ACC112 (cell line): ENCODE results near the gene METTL21C.

Source experiments
- H2AFZ ChIP-seq: fragments of 200-600 bp; sonication (generic); one replicate; pipeline ENCODE4 v1.6.0; 2017; ENCODE audit warnings: antibody characterized with exemption, low read length; ENCODE audit not compliant: unreplicated experiment
- H3K27ac ChIP-seq: fragments of 200-600 bp; sonication (generic); 2 replicates; pipeline ENCODE4 v1.5.1; 2014; ENCODE audit warnings: low read depth, mild to moderate bottlenecking, antibody characterized with exemption, low read length, moderate library complexity
- H3K27me3 ChIP-seq: fragments of 200-600 bp; sonication (generic); 2 replicates; pipeline ENCODE4 v1.6.1; 2014; ENCODE audit warnings: mild to moderate bottlenecking, antibody characterized with exemption, low read length, moderate library complexity, mixed read lengths; ENCODE audit not compliant: insufficient read depth
- H3K36me3 ChIP-seq: fragments of 200-600 bp; sonication (generic); 2 replicates; pipeline ENCODE4 v1.6.1; 2016; ENCODE audit warnings: mild to moderate bottlenecking, antibody characterized with exemption, low read length, moderate library complexity, mixed read lengths; ENCODE audit not compliant: insufficient read depth
- H3K4me1 ChIP-seq: fragments of 200-600 bp; sonication (generic); one replicate; pipeline ENCODE4 v1.6.1; 2016; ENCODE audit warnings: low read length, mixed read lengths; ENCODE audit not compliant: insufficient read depth, unreplicated experiment, control insufficient read depth
- H3K4me3 ChIP-seq: fragments of 200-600 bp; sonication (generic); 2 replicates; pipeline ENCODE4 v1.5.1; 2014; ENCODE audit warnings: mild to moderate bottlenecking, low read depth, low read length
- H3K79me2 ChIP-seq: fragments of 200-600 bp; sonication (generic); one replicate; pipeline ENCODE4 v1.6.0; 2016; ENCODE audit warnings: low read length; ENCODE audit not compliant: control insufficient read depth, unreplicated experiment, insufficient read depth

Gene METTL21C

DNA sequence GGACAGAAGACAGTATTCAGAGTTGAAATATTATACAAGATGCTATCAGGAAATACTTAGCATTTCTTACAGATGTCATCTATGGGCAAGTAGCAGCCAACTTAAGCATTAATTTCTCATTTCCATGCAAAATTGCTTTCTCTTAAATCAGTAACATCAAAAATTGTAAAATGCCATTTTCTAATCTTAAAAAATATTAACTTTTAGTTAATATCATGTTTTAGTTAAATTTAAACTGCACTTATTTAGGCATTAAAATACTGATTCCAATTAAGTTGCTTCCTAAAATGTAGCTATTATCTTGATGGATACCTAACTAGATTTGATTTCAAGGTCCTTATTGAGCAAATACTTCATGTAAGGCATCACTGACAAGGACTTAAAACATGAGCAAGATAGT lies 27.8 kb downstream of the METTL21C start:
- Histone ChIP-seq H3K27ac (no peak overlapping the region), H3K4me1 (no peaks in the 10 kb centered on the region), H3K36me3 (peaks cover 62% of the 10 kb centered on the region), H2AFZ (no peak overlapping the region), H3K27me3 (no peaks in the 10 kb centered on the region), H3K79me2 (no peaks in the 10 kb centered on the region), H3K4me3 (no peak overlapping the region)

DNA sequence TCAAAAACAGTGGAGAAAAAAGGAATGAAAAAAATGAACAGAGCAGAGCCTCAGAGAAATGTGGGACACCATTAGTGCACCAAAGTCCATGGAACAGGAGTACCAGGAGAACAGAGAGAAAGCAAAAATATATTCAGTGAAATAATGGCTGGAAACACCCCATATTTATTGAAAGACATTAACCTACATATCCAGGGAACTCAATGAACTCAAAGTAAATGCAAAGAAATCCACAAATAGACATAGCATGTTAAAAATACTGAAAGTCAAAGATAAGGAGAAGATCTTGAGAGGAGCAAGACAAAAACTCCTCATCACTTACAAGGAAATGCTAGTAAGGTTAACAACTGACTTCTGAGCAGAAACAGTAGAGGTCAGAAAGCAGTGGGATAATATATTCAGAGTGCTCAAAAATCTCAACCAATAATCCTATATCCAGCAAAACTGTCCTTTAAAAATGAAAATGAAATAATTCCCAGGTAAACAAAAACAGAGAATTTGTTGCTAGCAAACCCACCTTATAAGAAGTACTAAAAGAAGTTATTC lies 35.6 kb downstream of the METTL21C start:
- H3K4me1 ChIP-seq = no peaks in the 10 kb centered on the region
- H3K79me2 ChIP-seq = no peaks in the 10 kb centered on the region
- no peak overlapping the region for H2AFZ ChIP-seq
- no peak overlapping the region for H3K4me3 ChIP-seq
- H3K27me3 ChIP-seq = no peaks in the 10 kb centered on the region
- no peak overlapping the region for H3K27ac ChIP-seq
- peaks cover 32% of the 10 kb centered on the region for H3K36me3 ChIP-seq

DNA sequence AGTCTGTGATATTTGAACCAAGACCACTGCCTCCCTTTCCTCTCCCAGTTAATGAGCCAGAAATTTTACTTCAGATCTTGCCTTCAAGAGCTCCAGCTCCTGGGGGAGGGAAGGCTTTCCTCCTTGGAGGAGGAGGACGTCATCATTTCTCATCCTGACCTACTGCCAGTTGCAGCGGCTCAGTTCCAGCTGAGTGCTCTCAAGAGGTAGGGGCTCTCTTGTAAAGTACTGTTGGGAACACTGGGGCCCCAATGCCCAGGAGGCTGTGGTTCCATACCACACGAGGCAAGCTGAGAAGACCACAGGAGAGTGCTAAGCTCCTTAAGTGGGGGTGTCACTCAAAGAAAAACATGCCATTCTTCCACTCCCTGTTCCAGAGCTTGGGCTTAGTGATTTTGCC lies 36.2 kb downstream of the METTL21C start:
- Histone ChIP-seq H3K27me3 (no peaks in the 10 kb centered on the region), H3K4me1 (no peaks in the 10 kb centered on the region), H3K36me3 (peaks cover 31% of the 10 kb centered on the region), H3K4me3 (no peak overlapping the region), H2AFZ (no peak overlapping the region), H3K27ac (no peak overlapping the region), H3K79me2 (no peaks in the 10 kb centered on the region)

DNA sequence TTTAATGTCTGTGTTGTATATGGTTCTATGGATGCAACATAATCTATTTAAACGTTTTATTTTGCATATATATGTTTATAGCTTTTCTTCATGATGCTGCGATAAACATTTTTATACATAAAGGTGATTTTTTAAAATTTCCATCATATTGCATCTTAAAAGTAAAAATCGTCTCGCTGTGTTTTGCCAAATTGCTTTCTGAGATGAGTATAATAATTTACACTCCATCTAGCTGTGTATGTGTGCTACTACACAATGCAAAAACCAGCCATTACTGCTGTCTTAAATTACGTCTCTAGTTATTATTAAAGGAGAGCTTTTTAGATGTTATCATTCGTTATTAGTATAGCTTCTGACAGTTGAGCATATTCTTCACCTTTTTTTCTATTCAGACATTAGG lies 37.2 kb downstream of the METTL21C start:
- Histone ChIP-seq H3K4me1 (no peaks in the 10 kb centered on the region), H3K27ac (no peak overlapping the region), H3K4me3 (no peak overlapping the region), H2AFZ (no peak overlapping the region), H3K27me3 (no peaks in the 10 kb centered on the region), H3K79me2 (no peaks in the 10 kb centered on the region), H3K36me3 (peaks cover 31% of the 10 kb centered on the region)

DNA sequence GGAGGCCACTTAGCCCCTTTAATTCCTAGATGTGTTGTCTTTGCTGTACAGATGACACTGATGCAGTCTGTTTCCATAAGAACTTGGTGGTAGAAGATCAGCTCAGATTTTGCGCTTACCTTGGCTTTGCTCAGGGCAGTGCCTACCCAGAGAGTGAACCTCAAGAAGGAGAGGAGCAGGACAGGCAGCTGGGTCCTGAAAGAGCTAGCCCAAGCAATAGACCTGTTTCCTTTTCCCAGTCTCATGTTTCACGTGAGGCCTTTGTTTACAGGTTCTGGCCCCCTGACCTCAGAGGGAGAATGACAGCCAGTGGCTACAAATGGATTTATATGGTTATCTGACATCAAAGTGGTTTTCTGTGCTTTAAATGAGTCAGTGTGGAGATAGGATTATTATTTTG lies 40.1 kb downstream of the METTL21C start:
- H3K36me3 ChIP-seq = peaks cover 29% of the 10 kb centered on the region
- H3K27me3 ChIP-seq = no peaks in the 10 kb centered on the region
- H3K4me1 ChIP-seq = peaks cover 12% of the 10 kb centered on the region
- H2AFZ ChIP-seq = no peak overlapping the region
- no peak overlapping the region for H3K27ac ChIP-seq
- no peaks in the 10 kb centered on the region for H3K79me2 ChIP-seq
- H3K4me3 ChIP-seq = no peak overlapping the region

DNA sequence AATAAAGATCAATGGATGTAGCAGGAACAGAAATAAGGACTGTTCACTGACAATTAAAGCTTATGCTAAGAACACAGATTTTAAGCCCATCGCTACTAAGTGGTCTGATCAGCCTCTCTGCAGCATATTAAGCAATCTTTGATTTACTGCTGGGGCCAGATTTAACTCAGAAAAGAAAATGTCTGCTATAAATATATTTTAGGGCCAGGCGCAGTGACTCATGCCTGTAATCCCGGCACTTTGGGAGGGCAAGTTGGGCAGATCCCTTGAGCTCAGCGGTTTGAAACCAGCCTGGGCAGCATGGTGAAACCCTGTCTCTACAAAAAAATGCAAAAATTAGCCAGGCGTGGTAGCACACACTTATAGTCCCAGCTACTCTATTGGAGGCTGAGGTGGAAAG lies 43.0 kb downstream of the METTL21C start:
- no peak overlapping the region for H3K27ac ChIP-seq
- H3K4me3 ChIP-seq = no peak overlapping the region
- no peaks in the 10 kb centered on the region for H3K27me3 ChIP-seq
- no peak overlapping the region for H2AFZ ChIP-seq
- peaks cover 11% of the 10 kb centered on the region for H3K36me3 ChIP-seq
- peaks cover 12% of the 10 kb centered on the region for H3K4me1 ChIP-seq
- H3K79me2 ChIP-seq = no peaks in the 10 kb centered on the region

DNA sequence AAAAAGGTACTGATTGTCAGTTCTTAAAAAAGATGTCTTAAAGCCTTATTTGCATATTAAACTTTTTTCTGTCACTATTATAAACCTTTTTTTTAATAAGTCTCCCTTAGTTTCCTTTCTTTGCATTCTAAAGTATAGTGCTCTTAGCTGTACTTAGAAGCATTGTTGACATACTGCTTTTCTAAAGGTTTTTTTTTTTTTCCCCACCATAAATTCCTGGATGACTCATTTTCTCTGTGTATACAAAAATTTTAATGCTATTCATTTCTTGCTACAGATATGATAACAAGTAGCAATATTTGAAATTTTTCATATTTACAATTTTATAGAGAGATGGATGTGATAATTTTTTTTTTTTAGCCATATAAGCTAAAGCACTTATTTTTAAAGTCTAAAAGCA lies 43.5 kb downstream of the METTL21C start:
- peaks cover 8% of the 10 kb centered on the region for H3K36me3 ChIP-seq

DNA sequence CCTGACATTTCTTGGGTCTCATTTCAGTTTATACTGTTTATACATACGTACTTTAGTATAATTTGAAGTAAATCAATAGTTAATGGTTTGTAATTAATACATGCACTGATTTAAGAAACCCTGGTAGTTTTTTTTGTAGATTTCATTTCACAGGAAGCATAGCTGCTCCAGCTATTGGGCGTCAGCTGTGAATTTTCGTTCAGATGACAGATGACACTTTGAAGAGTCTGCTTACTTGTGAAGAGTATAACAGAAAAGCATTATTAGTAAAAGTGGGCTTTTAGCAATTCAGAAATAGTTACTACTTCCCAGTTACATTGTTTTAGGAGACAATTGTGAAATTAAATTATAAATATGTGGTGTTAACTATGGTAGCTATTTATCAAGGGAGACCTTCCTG lies 44.4 kb downstream of the METTL21C start:
- Histone ChIP-seq H3K27ac (no peak overlapping the region), H3K4me3 (no peak overlapping the region), H3K79me2 (no peaks in the 10 kb centered on the region), H2AFZ (no peak overlapping the region), H3K36me3 (peaks cover 12% of the 10 kb centered on the region), H3K4me1 (peaks cover 12% of the 10 kb centered on the region), H3K27me3 (no peaks in the 10 kb centered on the region)

More for the DNA sequence above, 43.5 kb downstream of the METTL21C start:
- Histone ChIP-seq H3K4me3 (no peak overlapping the region), H3K79me2 (no peaks in the 10 kb centered on the region), H3K27me3 (no peaks in the 10 kb centered on the region), H2AFZ (no peak overlapping the region), H3K4me1 (peaks cover 12% of the 10 kb centered on the region), H3K27ac (no peak overlapping the region)

DNA sequence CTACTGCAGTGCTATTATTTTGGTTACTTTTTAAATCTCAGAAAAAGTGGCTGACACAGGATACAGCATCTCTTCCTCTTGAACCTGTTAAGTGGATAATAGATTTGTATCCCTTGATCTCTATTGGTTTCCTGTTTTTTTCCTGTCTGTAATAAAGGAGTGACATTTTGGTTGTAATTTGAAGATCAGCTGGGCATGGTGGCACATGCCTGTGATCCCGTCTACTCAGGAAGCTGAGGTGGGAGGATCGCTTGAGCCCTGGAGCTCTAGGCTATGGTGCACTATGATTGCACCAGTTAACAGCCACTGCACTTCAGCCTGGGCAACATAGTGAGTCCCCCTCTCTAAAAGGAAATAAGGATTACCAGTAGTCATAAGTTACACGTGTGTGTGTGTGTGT lies 46.8 kb downstream of the METTL21C start:
- Histone ChIP-seq H3K36me3 (peaks cover 17% of the 10 kb centered on the region), H2AFZ (no peak overlapping the region), H3K79me2 (no peaks in the 10 kb centered on the region), H3K27me3 (no peaks in the 10 kb centered on the region), H3K4me3 (no peak overlapping the region), H3K27ac (no peak overlapping the region), H3K4me1 (peaks cover 12% of the 10 kb centered on the region)

DNA sequence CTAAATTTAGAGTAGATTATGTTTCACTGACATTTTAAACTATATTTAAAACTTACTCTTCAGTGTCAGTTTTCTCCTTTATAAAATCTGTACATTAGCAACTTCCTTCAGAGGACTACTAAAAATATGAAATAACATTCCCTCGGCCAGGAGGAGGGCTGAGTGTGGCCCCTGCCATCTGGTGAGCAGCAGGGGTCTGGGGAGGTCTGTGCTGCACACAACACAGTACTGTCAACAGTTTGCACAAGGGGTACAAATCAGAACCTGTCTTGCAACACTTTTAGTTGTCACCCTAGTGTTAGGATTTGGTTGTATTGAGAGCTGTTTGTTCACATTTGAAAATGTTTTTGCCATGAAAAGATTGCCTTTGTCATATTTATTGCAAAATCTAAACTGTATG lies 49.1 kb downstream of the METTL21C start:
- Histone ChIP-seq H3K4me1 (no peaks in the 10 kb centered on the region), H3K36me3 (peaks cover 17% of the 10 kb centered on the region), H3K27ac (no peak overlapping the region), H3K27me3 (no peaks in the 10 kb centered on the region), H2AFZ (no peak overlapping the region), H3K79me2 (no peaks in the 10 kb centered on the region), H3K4me3 (no peak overlapping the region)

DNA sequence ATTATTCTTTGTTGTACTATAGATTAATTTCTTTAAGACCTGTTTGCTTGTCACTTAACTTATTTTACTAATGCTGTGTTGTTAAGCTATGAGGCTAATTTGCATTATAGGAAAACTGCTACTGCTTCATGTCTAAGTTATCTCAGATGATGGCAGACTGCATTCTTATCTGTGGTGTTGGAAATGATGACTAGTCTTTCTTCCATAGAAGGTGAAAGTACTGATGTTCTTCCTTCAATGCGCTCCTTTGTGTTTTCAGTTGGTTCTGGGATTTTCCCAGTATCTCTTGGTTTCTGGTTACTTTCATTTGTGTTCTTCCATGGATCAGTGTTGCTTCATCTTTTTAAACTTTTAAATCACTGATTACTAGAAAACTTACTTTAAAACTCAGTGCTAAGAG lies 51.2 kb downstream of the METTL21C start:
- Histone ChIP-seq H3K4me1 (no peaks in the 10 kb centered on the region), H2AFZ (no peak overlapping the region), H3K27me3 (no peaks in the 10 kb centered on the region), H3K79me2 (no peaks in the 10 kb centered on the region), H3K4me3 (no peak overlapping the region), H3K36me3 (peaks cover 12% of the 10 kb centered on the region; the same call in 1 of the 2 replicates), H3K27ac (no peak overlapping the region)
